ENCODE data around the gene TUSC2. TPM values are rescaled to one million over a fixed set of nuclear protein-coding genes. Genes with fewer than 3 reads are reported as not detected.

Gene TUSC2
- total and polyA plus RNA-seq, 9 of the 15 experiments (the other 6 are each of a cell fraction or from before 2014, with no cell fraction given): 2.8 to 67.5 (median 25.8) TPM

DNA sequence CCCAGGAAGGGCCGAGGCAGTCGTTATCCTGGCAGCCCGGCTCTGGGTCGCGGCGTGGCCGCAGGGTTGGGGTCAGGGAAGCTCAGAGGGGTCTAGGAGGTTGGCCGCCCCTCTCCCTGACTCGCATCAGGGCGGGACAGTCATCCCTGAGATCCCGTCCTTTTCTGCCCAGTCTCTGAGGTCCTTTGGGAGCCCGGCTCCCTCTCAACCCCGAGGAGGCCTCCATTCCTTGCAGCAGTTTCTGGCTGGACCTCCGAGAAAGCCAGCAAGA is 6.0 kb downstream of the TUSC2 start:
- CTCF ChIA-PET (ENCODE audit: low intra/inter-chr PET ratio): no interaction called here
- H2AFZ ChIP-seq (ENCODE audit: low read depth, low read length): peak overlapping the region; percentile 99
- in situ Hi-C loops (cut with MboI): no loop called here

More for the DNA sequence above, 6.0 kb downstream of the TUSC2 start:
- POLR2A ChIA-PET: interaction anchor here (1.0 kb wide), 1 partner anchor 19 kb away, joined by 4 read pairs; the partner anchor contains the start of gene HYAL1
- peak; percentile 4; the same call in 1 of the 2 replicates for TF ChIP-seq NFIC (IDR thresholded peaks at IDR 0.05)
- no peak for TF ChIP-seq LARP7 (IDR thresholded peaks at IDR 0.05)
- no peak for TF ChIP-seq KAT7 (CRISPR knock-in tag; IDR thresholded peaks at IDR 0.05; ENCODE audit: borderline replicate concordance)
- TF ChIP-seq, protein P1, sequence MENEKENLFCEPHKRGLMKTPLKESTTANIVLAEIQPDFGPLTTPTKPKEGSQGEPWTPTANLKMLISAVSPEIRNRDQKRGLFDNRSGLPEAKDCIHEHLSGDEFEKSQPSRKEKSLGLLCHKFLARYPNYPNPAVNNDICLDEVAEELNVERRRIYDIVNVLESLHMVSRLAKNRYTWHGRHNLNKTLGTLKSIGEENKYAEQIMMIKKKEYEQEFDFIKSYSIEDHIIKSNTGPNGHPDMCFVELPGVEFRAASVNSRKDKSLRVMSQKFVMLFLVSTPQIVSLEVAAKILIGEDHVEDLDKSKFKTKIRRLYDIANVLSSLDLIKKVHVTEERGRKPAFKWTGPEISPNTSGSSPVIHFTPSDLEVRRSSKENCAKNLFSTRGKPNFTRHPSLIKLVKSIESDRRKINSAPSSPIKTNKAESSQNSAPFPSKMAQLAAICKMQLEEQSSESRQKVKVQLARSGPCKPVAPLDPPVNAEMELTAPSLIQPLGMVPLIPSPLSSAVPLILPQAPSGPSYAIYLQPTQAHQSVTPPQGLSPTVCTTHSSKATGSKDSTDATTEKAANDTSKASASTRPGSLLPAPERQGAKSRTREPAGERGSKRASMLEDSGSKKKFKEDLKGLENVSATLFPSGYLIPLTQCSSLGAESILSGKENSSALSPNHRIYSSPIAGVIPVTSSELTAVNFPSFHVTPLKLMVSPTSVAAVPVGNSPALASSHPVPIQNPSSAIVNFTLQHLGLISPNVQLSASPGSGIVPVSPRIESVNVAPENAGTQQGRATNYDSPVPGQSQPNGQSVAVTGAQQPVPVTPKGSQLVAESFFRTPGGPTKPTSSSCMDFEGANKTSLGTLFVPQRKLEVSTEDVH (IDR thresholded peaks at IDR 0.05; ENCODE audit: low read depth, partially characterized antibody): no peak
- peak; percentile 24 for TF ChIP-seq PCBP1 (IDR thresholded peaks at IDR 0.05; ENCODE audit: low read depth, low read length, poor library complexity, severe bottlenecking)
- TF ChIP-seq, protein P2, sequence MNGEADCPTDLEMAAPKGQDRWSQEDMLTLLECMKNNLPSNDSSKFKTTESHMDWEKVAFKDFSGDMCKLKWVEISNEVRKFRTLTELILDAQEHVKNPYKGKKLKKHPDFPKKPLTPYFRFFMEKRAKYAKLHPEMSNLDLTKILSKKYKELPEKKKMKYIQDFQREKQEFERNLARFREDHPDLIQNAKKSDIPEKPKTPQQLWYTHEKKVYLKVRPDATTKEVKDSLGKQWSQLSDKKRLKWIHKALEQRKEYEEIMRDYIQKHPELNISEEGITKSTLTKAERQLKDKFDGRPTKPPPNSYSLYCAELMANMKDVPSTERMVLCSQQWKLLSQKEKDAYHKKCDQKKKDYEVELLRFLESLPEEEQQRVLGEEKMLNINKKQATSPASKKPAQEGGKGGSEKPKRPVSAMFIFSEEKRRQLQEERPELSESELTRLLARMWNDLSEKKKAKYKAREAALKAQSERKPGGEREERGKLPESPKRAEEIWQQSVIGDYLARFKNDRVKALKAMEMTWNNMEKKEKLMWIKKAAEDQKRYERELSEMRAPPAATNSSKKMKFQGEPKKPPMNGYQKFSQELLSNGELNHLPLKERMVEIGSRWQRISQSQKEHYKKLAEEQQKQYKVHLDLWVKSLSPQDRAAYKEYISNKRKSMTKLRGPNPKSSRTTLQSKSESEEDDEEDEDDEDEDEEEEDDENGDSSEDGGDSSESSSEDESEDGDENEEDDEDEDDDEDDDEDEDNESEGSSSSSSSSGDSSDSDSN (IDR thresholded peaks at IDR 0.05; ENCODE audit: borderline replicate concordance in 1 of 2, low read depth in 2 of 2, low read length in 2 of 2): no peak
- TF ChIP-seq, protein P3, sequence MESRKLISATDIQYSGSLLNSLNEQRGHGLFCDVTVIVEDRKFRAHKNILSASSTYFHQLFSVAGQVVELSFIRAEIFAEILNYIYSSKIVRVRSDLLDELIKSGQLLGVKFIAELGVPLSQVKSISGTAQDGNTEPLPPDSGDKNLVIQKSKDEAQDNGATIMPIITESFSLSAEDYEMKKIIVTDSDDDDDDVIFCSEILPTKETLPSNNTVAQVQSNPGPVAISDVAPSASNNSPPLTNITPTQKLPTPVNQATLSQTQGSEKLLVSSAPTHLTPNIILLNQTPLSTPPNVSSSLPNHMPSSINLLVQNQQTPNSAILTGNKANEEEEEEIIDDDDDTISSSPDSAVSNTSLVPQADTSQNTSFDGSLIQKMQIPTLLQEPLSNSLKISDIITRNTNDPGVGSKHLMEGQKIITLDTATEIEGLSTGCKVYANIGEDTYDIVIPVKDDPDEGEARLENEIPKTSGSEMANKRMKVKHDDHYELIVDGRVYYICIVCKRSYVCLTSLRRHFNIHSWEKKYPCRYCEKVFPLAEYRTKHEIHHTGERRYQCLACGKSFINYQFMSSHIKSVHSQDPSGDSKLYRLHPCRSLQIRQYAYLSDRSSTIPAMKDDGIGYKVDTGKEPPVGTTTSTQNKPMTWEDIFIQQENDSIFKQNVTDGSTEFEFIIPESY (CRISPR knock-in tag; IDR thresholded peaks at IDR 0.05): 0 out of 2 replicates have a peak, but pooled peaks have one; percentile 26
- no peak for TF ChIP-seq NCOA4 (IDR thresholded peaks at IDR 0.05; ENCODE audit: partially characterized antibody)
- ATAC-seq (no peak), FAIRE-seq (no peak), DNase-seq (ENCODE audit: extremely low read depth in 1 of 4, low spot score in 3 of 4) (no peak)
- Histone ChIP-seq H3K9me1 (ENCODE audit: control insufficient read depth, insufficient read depth, low read length) (no peaks in the 10 kb centered on the region), H4K20me1 (replicated peaks; ENCODE audit: control insufficient read depth, insufficient read depth, low read length) (no peaks in the 10 kb centered on the region), H3K4me2 (ENCODE audit: insufficient read depth, low read length) (peak overlapping the region; percentile 90), H3K27me3 (ENCODE audit: control insufficient read depth in 2 of 2, insufficient read depth in 2 of 2, low read length in 2 of 2) (no peaks in the 10 kb centered on the region), H3K9me3 (replicated peaks; ENCODE audit: control insufficient read depth, insufficient read depth, low read depth, low read length) (no peaks in the 10 kb centered on the region), H3K4me1 (replicated peaks in 1 of 2; ENCODE audit: control insufficient read depth in 2 of 2, insufficient read depth in 2 of 2, low read length in 2 of 2) (peaks cover 30 to 70% of the 10 kb centered on the region in 2 experiments), H3K36me3 (ENCODE audit: control insufficient read depth, insufficient read depth, low read length) (peaks cover 46% of the 10 kb centered on the region; the same call in 2 of the 3 replicates), H3K4me3 (peak overlapping the region; percentile 81), H3K9ac (ENCODE audit: insufficient read depth in 1 of 2, low read depth in 2 of 2, low read length in 2 of 2) (peak overlapping the region; percentile 98; a peak in 3 of 4 replicates), H3K27ac (ENCODE audit: extremely low read depth, low read depth, low read length) (peak overlapping the region; percentile 100), H3K79me2 (ENCODE audit: control insufficient read depth, insufficient read depth, low read length) (peaks cover 27% of the 10 kb centered on the region)
- WGBS (ENCODE audit: insufficient coverage, low coverage, missing lambda C conversion rate): 44% methylated on average over 9 of the region's 14 CpGs
- no TSS peak for BruUV-seq (replicated peaks)
- intact Hi-C loops (cut with micrococcal nuclease): no loop called here
